SK-N-MC (cell line): ENCODE data around the gene EIF2A.
"Not testable (repeated sequence)": the region's sequence is repeated elsewhere in the genome, so short reads cannot be mapped to it uniquely, and the experiment has no call there.

Experiments
- DNase-seq: peaks from one replicate; pipeline ENCODE4 v3.0.0-alpha.2; 2011; ENCODE audit warnings: low read depth, low spot score
- H3K27ac ChIP-seq: fragments of 200-600 bp; sonication (generic); 2 replicates; pipeline ENCODE4 v1.5.1; 2016; ENCODE audit warnings: mixed run types
- H3K36me3 ChIP-seq: fragments of 200-600 bp; sonication (generic); 2 replicates; pipeline ENCODE4 v1.6.1; 2017; ENCODE audit warnings: antibody characterized with exemption, low read length, mixed read lengths; ENCODE audit not compliant: insufficient read depth
- H3K4me3 ChIP-seq: fragments of 200-600 bp; sonication (generic); 2 replicates; pipeline ENCODE4 v1.5.1; 2016
- H3K9ac ChIP-seq: fragments of 200-600 bp; sonication (generic); 2 replicates; pipeline ENCODE4 v1.8.0; 2017; ENCODE audit warnings: mixed run types, mixed read lengths; ENCODE audit not compliant: insufficient read length
- H3K9me3 ChIP-seq: fragments of 200-600 bp; sonication (generic); 2 replicates; pipeline ENCODE4 v1.6.1; 2017; ENCODE audit warnings: low read depth, mild to moderate bottlenecking, antibody characterized with exemption, low read length, moderate library complexity, mixed read lengths
- EZH2 ChIP-seq: fragments of 200-600 bp; sonication (generic); IDR thresholded peaks from one replicate; pipeline ENCODE4 v1.6.1; 2017; ENCODE audit warnings: antibody characterized with exemption
- FOXP2 ChIP-seq: optimal IDR thresholded peaks from 2 replicates; pipeline ENCODE3; 2011; ENCODE audit warnings: mild to moderate bottlenecking, moderate library complexity; ENCODE audit not compliant: insufficient read depth; ENCODE audit errors: extremely low read length, control extremely low read depth
- POLR2AphosphoS5 ChIP-seq: IDR thresholded peaks from 2 replicates; pipeline ENCODE4 v1.6.1; 2012; ENCODE audit warnings: mild to moderate bottlenecking, low read depth, low read length, borderline replicate concordance

EIF2A gene

DNA sequence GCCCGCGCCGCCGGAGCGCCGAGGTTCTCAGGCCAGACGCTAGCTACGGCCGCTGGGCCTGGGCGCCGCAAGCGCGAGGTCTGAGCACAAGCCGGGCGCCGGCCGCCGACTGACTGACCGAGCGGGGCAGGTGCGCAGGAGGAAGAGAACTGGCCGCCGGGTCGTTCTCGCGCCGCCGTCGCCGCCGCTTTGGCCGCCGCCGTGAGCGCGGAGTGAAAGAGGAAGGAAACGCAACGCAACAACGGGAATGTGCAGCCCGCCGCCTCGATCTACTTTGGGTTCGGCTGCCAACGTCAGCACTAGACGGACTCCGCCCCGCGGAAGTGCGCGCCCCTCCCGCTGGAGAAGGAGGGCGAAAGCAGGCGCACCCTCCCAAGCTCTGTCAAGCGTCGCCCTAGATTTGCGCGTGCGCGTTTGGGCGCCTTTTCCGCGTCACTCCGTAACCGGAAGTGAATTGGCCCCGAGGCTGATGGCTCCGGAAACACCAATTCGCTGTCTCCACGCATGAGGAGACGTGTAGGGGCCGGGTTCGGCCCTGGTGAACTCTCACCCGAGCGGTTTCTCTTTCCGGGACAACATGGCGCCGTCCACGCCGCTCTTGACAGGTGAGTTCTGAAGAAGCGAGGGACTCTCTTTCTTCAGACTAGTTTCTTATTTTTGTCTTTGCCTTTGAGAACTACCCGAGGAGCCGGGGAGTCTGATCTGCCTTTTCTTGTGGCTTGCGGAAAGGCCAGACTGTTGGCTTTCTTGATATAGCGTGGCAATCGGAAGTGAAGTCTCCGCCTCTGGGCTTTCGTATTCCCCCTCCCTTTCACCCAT is at the start of gene EIF2A, which contains the start of gene SERP1:
TSS of gene EIF2A (plus strand) at position 562 of the 819 bp plus-strand sequence. CDS start at position 578, 16 bp downstream.
TSS of gene SERP1 (minus strand) at position 271 of the 819 bp plus-strand sequence. CDS start 361 bp downstream, outside the sequence.
- Histone ChIP-seq H3K27ac (peak within 1 kb of the TSS; percentile 90), H3K36me3 (peaks cover 55% of the 10 kb centered on the region)

DNA sequence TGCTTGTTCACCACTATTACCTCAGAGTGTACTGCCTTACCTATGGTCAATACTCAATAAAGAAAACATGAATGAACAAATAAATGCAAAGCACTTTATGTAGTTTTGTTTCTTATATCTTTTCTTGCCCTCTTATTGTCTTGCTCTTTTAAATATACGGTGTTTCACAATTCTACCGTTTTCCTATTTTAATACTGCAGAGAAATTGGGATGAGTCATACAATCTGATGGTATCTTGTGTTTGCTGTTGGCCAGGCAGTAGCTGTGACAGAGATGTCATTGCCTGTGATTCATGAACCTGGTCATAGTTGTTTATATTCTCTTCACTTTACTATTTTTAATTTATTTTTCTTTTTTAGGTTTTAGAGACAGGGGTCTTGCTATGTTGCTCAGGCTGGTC is 48.6 kb upstream of the EIF2A start:
- no peak for DNase-seq
- Histone ChIP-seq H3K9me3 (no peaks in the 10 kb centered on the region), H3K27ac (no peak overlapping the region), H3K9ac (no peak overlapping the region), H3K36me3 (no peaks in the 10 kb centered on the region), H3K4me3 (no peak overlapping the region)
- no peak for TF ChIP-seq FOXP2
- TF ChIP-seq EZH2, result no peak
- TF ChIP-seq POLR2AphosphoS5, result no peak

More for the DNA sequence above, at the start of gene EIF2A, which contains the start of gene SERP1:
- Histone ChIP-seq H3K9me3 (no peaks in the 10 kb centered on the region), H3K9ac (peak within 1 kb of the TSS; percentile 93), H3K4me3 (peak within 1 kb of the TSS; percentile 93)
- TF ChIP-seq POLR2AphosphoS5 (peak; percentile 96), FOXP2 (peak; percentile 96), EZH2 (no peak)
- peak; percentile 99 for DNase-seq

DNA sequence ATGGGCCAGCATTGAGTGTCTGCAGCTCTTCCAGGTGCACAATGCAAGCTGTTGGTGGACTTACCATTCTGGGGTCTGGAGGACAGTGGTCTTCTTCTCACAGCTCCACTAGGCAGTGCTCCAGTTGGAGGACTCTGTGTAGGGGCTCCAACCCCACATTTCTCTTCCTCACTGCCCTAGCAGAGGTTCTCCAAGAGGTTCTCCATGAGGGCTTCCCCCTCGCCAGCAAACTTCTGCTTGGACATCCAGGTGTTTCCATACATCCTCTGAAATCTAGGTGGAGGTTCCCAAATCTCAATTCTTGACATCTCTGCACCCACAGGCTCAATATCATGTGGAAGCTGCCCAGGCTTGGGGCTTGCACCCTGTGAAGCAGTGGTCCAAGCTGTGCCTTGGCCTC is 45.6 kb upstream of the EIF2A start:
- H3K36me3 ChIP-seq, result not testable (repeated sequence)

DNA sequence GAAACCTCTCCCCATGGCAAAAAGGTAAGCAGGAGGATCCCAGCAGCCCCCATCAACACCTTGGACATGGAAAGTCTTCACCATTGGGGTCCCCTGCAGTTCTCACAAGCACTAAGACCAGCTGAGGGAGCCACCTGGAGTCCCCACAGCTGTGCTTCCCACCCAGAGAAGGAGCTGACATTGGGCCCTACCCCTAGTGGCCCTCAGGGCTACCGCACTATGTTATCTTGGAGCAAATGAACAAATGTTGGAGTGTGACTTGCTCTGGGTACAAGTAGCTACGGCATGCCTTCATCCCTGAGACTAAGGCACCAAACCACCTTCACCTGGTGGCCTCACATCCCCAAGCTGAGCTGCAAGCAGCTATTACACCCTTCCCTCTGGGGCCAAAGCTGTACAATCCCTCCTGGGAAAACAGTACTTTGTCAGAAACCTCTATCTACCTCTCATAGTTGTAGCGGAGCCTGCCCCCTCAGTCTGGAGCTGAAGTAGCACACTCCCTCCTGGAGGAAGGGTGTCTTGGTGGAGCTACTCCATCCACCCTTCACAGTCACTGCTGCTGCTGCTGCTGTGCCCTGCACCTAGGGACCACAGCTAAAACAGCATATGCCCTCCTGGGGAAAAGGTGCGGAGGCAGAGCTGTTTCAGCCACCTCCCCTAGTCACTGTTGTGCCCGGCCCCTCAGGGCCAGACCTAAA is 43.0 kb upstream of the EIF2A start:
- H3K9ac ChIP-seq, result no peak overlapping the region
- no peak overlapping the region for H3K27ac ChIP-seq
- no peak overlapping the region for H3K4me3 ChIP-seq
- H3K36me3 ChIP-seq, result no peaks in the 10 kb centered on the region
- TF ChIP-seq EZH2, result no peak
- no peak for TF ChIP-seq POLR2AphosphoS5
- no peak for TF ChIP-seq FOXP2
- DNase-seq, result no peak
- H3K9me3 ChIP-seq, result no peaks in the 10 kb centered on the region

More for the DNA sequence above, 45.6 kb upstream of the EIF2A start:
- not testable (repeated sequence) for DNase-seq, H3K9ac ChIP-seq, H3K27ac ChIP-seq, H3K9me3 ChIP-seq, H3K4me3 ChIP-seq

DNA sequence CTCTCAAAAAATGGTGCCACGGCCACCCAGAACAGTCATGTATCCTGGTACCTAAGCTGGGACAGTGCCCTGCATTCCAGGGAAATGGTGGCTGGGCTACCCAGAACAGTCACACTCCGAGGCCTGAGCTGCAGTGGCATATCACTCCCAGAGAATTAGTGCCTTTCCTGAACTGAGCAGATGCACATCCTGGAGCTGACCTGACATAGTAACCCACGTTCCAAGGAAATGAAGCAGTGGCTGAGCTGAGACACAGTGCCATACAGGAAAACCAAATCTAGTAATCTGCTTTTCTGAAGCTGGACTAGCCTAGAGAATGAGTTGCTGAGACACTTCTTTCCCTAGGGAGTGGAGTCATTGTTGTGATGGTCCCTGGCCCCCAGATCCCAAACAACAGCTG is 42.1 kb upstream of the EIF2A start:
- H3K36me3 ChIP-seq, result no peaks in the 10 kb centered on the region
- TF ChIP-seq EZH2 (no peak), FOXP2 (no peak), POLR2AphosphoS5 (no peak)
- DNase-seq, result no peak
- H3K4me3 ChIP-seq, result no peak overlapping the region
- no peaks in the 10 kb centered on the region for H3K9me3 ChIP-seq
- H3K27ac ChIP-seq, result no peak overlapping the region
- H3K9ac ChIP-seq, result no peak overlapping the region

DNA sequence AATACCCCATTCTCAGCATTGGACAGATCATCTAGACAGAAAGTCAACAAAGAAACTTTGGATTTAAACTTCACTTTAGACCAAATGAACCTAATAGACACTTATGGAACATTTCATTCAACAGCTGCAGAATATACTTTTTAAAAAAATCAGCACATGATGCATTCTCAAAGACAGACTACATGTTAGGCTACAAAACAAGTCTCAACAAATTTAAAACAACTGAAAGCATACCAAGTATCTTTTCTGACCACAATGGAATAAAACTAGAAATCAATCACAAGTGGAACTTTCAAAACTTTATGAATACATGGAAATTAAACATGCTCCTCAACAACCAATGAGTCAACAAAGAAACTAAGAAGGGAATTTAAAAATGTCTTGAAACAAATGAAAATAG is 38.2 kb upstream of the EIF2A start:
- Histone ChIP-seq H3K36me3 (no peaks in the 10 kb centered on the region), H3K27ac (no peak overlapping the region), H3K4me3 (no peak overlapping the region), H3K9me3 (no peaks in the 10 kb centered on the region), H3K9ac (no peak overlapping the region)
- no peak for DNase-seq
- TF ChIP-seq FOXP2 (no peak), POLR2AphosphoS5 (no peak), EZH2 (no peak)

DNA sequence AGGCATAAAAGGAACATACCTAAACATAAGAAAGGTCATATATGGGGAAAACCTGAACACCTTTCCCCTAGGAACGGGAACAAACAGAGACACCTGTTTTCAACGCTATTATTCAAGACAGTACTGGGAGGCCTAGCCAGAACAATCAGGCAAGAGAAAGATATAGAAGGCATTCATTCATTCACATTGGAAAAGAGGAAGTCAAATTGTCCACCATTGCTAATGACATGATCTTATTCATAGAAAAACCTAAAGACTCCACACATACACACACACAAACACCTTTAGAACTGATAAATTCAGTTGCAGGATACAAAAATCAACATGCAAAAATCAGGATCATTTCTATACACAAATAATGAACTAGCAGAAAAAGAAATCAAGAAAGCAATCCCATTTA is 36.8 kb upstream of the EIF2A start:
- Histone ChIP-seq H3K4me3 (no peak overlapping the region), H3K9ac (no peak overlapping the region), H3K36me3 (no peaks in the 10 kb centered on the region), H3K9me3 (no peaks in the 10 kb centered on the region), H3K27ac (no peak overlapping the region)
- TF ChIP-seq POLR2AphosphoS5 (no peak), EZH2 (no peak), FOXP2 (no peak)
- no peak for DNase-seq

DNA sequence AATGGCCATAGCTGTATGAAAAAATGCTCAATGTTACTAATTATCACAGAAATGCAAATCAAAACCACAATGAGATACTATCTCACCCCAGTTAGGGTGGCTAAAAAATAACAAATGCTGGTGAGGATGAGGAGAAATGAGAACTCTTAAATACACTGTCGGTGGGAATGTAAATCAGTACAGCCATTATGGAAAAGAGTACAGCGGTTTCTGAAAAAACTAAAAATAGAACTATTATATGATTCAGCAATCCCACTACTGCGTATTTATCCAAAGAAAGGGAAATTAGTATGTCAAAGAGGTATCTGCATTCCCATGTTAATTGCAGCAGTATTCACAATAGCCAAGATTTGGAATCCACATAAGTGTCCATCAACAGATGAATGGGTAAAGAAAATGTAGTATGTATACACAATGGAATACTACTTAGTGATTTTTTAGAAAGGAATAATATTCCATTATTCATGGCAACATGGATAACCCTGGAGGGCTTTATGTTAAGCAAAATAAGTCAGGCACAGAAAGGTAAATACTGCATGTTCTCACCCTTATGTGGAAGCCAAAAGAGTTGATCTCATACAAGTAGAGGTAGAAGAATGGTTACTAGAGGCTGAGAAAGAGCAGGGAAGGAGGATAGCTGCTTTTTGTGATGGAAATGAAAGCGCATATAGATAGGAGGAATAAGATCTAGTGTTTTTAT is 35.3 kb upstream of the EIF2A start:
- TF ChIP-seq FOXP2 (no peak), POLR2AphosphoS5 (no peak), EZH2 (no peak)
- peak; percentile 39 for DNase-seq
- Histone ChIP-seq H3K4me3 (peak overlapping the region; percentile 42), H3K9me3 (no peaks in the 10 kb centered on the region), H3K9ac (peak overlapping the region; percentile 4), H3K36me3 (no peaks in the 10 kb centered on the region), H3K27ac (peak overlapping the region; percentile 43; the same call in 1 of the 2 replicates)

GRCh38 chr3:150515210-150515609 is 31.4 kb upstream of the EIF2A start:
- Histone ChIP-seq H3K9me3 (no peaks in the 10 kb centered on the region), H3K9ac (no peak overlapping the region), H3K36me3 (no peaks in the 10 kb centered on the region), H3K4me3 (no peak overlapping the region), H3K27ac (no peak overlapping the region)
- TF ChIP-seq FOXP2 (no peak), POLR2AphosphoS5 (no peak), EZH2 (no peak)
- DNase-seq, result no peak
